K562 (cell line): Measurements from ENCODE around the gene LRRC57. TPM values are rescaled to one million over a fixed set of nuclear protein-coding genes. Genes with fewer than 3 reads are reported as not detected.
A peak's percentile ranks its signal among the peaks of the same experiment; 100 is the strongest.

Experiments
- ARID1B ChIP-seq: fragments of 450-650 bp; IDR thresholded peaks from 2 replicates; pipeline ENCODE4 v1.6.1; 2016; ENCODE audit warnings: antibody characterized with exemption, mild to moderate bottlenecking, inconsistent platforms
- ATF6 ChIP-seq: sonication (generic); formaldehyde crosslinking; IDR thresholded peaks from 2 replicates; pipeline ENCODE4 v1.4.0; 2020; ENCODE audit warnings: mild to moderate bottlenecking, missing genetic modification reagents
- EGR1 ChIP-seq: fragments of 450-650 bp; conservative IDR thresholded peaks from 2 replicates; pipeline ENCODE4 v1.6.1; 2017; ENCODE audit warnings: mild to moderate bottlenecking
- EP300 ChIP-seq: IDR thresholded peaks from 2 replicates; pipeline ENCODE4 v1.6.1; 2012; ENCODE audit warnings: low read length, improper control_type of control experiment
- HDAC3 ChIP-seq: fragments of 450-650 bp; IDR thresholded peaks from 2 replicates; pipeline ENCODE4 v1.6.1; 2018; ENCODE audit warnings: borderline replicate concordance, mild to moderate bottlenecking, moderate library complexity; ENCODE audit not compliant: partially characterized antibody
- MIER1 ChIP-seq: fragments of 450-650 bp; IDR thresholded peaks from 2 replicates; pipeline ENCODE4 v1.6.1; 2016; ENCODE audit warnings: antibody characterized with exemption, mild to moderate bottlenecking, low read depth
- POLR2B ChIP-seq: fragments of 450-650 bp; IDR thresholded peaks from 2 replicates; pipeline ENCODE4 v1.6.1; 2018; ENCODE audit warnings: low read depth; ENCODE audit not compliant: partially characterized antibody
- PTBP1 ChIP-seq: fragments of 200-400 bp; formaldehyde crosslinking; IDR thresholded peaks from 2 replicates; pipeline ENCODE4 v1.6.1; 2017; ENCODE audit warnings: low read depth, low read length
- RREB1 ChIP-seq: fragments of 250-450 bp; sonication (Bioruptor Pico); IDR thresholded peaks from 2 replicates; pipeline ENCODE4 v1.4.0; 2020
- STAT6 ChIP-seq: sonication (generic); formaldehyde crosslinking; IDR thresholded peaks from 2 replicates; pipeline ENCODE4 v1.8.1; 2023; ENCODE audit warnings: mild to moderate bottlenecking, missing genetic modification reagents
- ZNF12 ChIP-seq: sonication (generic); formaldehyde crosslinking; IDR thresholded peaks from 2 replicates; pipeline ENCODE4 v1.4.0; 2020; ENCODE audit warnings: mild to moderate bottlenecking, missing genetic modification reagents
- ZNF224 ChIP-seq: sonication (generic); formaldehyde crosslinking; IDR thresholded peaks from 2 replicates; pipeline ENCODE4 v1.8.0; 2022; ENCODE audit warnings: mild to moderate bottlenecking, missing genetic modification reagents
- ZNF24 ChIP-seq: fragments of 450-650 bp; IDR thresholded peaks from 2 replicates; pipeline ENCODE4 v1.6.1; 2016
- ZNF384 ChIP-seq: IDR thresholded peaks from 2 replicates; pipeline ENCODE4 v1.6.1; 2012; ENCODE audit warnings: low read depth, low read length, improper control_type of control experiment
- ZNF395 ChIP-seq: fragments of 200-800 bp; sonication (Bioruptor generic); IDR thresholded peaks from 2 replicates; pipeline ENCODE4 v1.6.1; 2017; ENCODE audit warnings: missing genetic modification characterization, missing compliant biosample characterization
- ZNF431 ChIP-seq: sonication (generic); formaldehyde crosslinking; IDR thresholded peaks from 2 replicates; pipeline ENCODE4 v1.8.0; 2022; ENCODE audit warnings: mild to moderate bottlenecking, missing genetic modification reagents
- ZNF445 ChIP-seq: fragments of 250-450 bp; sonication (Bioruptor Pico); IDR thresholded peaks from 2 replicates; pipeline ENCODE4 v1.4.0; 2020; ENCODE audit warnings: low read depth, mild to moderate bottlenecking, moderate library complexity
- polyA plus RNA-seq, 8 experiments: library from polyadenylated mRNA; depleted of rRNA in 4 of 8; stranded (reverse) in 5 of 8; unstranded in 3 of 8; fragments of >200 nt; fragmentation: Nextera tagmentation in 2 of 8; fragmentation: Illumina TruSeq in 1 of 8; extraction: Ambion mirVana in 2 of 8; extraction: Trizol in 1 of 8; gene quantifications; 2 replicates each; pipeline versions ENCODE4 v1.2.1 to v1.2.3, GENCODE V29; 2011 to 2014; ENCODE audit warnings: inconsistent platforms in 1 of 8, missing spikeins in 1 of 8
- total RNA-seq, 7 experiments: library from RNA; depleted of rRNA in 6 of 7; stranded (reverse); fragments of >200 nt in 6 of 7; fragmentation: Illumina TruSeq in 2 of 7; extraction: Trizol in 2 of 7; gene quantifications; 2 replicates each; pipeline versions ENCODE4 v1.2.1 to v1.2.3, GENCODE V29; 2011 to 2021; ENCODE audit warnings: low replicate concordance in 1 of 7

The LRRC57 gene
- total and polyA plus RNA-seq, 9 of the 15 experiments (the other 6 are each of a cell fraction or from before 2014, with no cell fraction given) = 3.9 to 20.4 (median 14.8) TPM

GRCh38 chr15:42549032-42549491, 469 bp upstream of the LRRC57 start (continued):
- peak; percentile 50; the same call in 1 of the 2 replicates for TF ChIP-seq MIER1
- TF ChIP-seq RREB1 (CRISPR knock-in tag) = no peak
- peak; percentile 1; the same call in 1 of the 2 replicates for TF ChIP-seq ATF6
- TF ChIP-seq ZNF395 (CRISPR knock-in tag) = peak; percentile 22; the same call in 1 of the 2 replicates
- TF ChIP-seq ZNF384 = peak; percentile 12; the same call in 1 of the 2 replicates
- TF ChIP-seq EGR1 = no peak
- TF ChIP-seq ZNF224 (CRISPR knock-in tag) = no peak
- no peak for TF ChIP-seq POLR2B
- no peak for TF ChIP-seq ZNF24
- TF ChIP-seq ZNF431 (CRISPR knock-in tag) = peak; percentile 5; the same call in 1 of the 2 replicates
- TF ChIP-seq ARID1B = no peak
- no peak for TF ChIP-seq ZNF12 (CRISPR knock-in tag)
- no peak for TF ChIP-seq ZNF445
- TF ChIP-seq EP300 = no peak
- TF ChIP-seq HDAC3 = no peak
- TF ChIP-seq PTBP1 = no peak
- no peak for TF ChIP-seq STAT6
